HCT116 (cell line): ENCODE results near the gene SAPCD2.

Experiments
- EZH2phosphoT487 ChIP-seq: fragments of 200-600 bp; IDR thresholded peaks from 2 replicates; pipeline ENCODE4 v1.6.1; 2018; ENCODE audit warnings: antibody characterized with exemption, borderline replicate concordance
- POLR2A ChIP-seq: IDR thresholded peaks from 2 replicates; pipeline ENCODE4 v1.7.0; 2011; ENCODE audit warnings: borderline replicate concordance; ENCODE audit not compliant: insufficient read depth, insufficient read length; ENCODE audit errors: extremely low read depth
- TF ChIP-seq, protein P1 (sequence below), 3 experiments: fragments of 200-600 bp in 1 of 3; sonication (generic) in 1 of 3; IDR thresholded peaks in 2 of 3; conservative IDR thresholded peaks in 1 of 3; 2 replicates each; pipeline ENCODE4 v1.5.1; 2012 to 2017; ENCODE audit warnings: low read depth in 2 of 3, low read length in 2 of 3, antibody characterized with exemption in 1 of 3, borderline replicate concordance in 1 of 3, control low read depth in 1 of 3, mild to moderate bottlenecking in 1 of 3, mixed read lengths in 1 of 3, mixed run types in 1 of 3, moderate library complexity in 1 of 3; ENCODE audit not compliant: insufficient read depth in 1 of 3

GRCh38 chr9:137079401-137079787 is 9.0 kb upstream of the SAPCD2 start:
- TF ChIP-seq, protein P1, sequence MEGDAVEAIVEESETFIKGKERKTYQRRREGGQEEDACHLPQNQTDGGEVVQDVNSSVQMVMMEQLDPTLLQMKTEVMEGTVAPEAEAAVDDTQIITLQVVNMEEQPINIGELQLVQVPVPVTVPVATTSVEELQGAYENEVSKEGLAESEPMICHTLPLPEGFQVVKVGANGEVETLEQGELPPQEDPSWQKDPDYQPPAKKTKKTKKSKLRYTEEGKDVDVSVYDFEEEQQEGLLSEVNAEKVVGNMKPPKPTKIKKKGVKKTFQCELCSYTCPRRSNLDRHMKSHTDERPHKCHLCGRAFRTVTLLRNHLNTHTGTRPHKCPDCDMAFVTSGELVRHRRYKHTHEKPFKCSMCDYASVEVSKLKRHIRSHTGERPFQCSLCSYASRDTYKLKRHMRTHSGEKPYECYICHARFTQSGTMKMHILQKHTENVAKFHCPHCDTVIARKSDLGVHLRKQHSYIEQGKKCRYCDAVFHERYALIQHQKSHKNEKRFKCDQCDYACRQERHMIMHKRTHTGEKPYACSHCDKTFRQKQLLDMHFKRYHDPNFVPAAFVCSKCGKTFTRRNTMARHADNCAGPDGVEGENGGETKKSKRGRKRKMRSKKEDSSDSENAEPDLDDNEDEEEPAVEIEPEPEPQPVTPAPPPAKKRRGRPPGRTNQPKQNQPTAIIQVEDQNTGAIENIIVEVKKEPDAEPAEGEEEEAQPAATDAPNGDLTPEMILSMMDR (IDR thresholded peaks at IDR 0.05 in 2 of 3, conservative IDR thresholded peaks at IDR 0.05 in 1 of 3; ENCODE audit: borderline replicate concordance in 1 of 3, insufficient read depth in 1 of 3, low read depth in 2 of 3, low read length in 2 of 3), result no peak
- TF ChIP-seq POLR2A (no peak), EZH2phosphoT487 (no peak)
